ENCODE measurements around the gene CHRDL1.
"Not testable (repeated sequence)": the region's sequence is repeated elsewhere in the genome, so short reads cannot be mapped to it uniquely, and the experiment has no call there.

Gene CHRDL1

DNA sequence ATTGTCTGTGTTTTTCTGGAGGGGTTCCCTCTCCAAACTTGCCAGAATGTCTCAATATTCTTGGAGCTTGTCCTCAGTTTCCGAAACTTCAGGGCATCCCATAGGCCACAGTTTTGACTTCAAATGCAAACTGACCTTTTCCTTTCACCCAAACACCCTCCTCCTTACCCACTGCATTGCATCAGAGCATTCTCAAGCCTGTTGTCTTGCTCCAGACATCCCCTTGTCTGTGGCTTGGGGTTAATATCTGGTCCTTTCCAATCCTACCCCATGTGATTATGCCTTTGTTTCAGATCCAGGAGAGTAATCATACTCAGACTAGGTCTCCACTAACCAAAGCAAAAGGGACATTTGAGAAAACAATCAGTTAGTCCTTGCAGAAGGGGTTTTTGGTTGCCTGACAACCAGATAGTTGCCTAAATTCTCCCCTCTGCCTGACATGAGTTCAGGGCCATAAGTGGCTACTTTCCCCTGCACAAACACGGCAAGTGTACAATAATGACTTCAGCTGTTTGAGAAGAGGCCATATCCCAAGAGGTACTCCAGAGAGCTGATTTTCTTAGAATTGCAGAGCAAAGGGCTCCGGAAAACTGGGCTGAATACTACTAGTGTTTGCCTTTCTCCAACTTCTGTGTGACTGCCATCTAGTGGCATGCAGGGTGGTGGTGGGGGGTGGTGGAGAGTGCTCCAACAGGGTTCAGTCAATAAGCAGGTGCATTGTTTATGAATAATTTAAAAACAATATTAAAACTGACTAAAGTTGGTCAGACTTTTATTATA, 130.2 kb downstream of the CHRDL1 start:
- Histone ChIP-seq H3K79me2 (ENCODE audit: insufficient read depth, low read length) (no peaks in the 10 kb centered on the region), H3K9me3 (ENCODE audit: insufficient read depth, low read length) (no peaks in the 10 kb centered on the region), H3K27ac (ENCODE audit: low read depth, low read length) (no peak overlapping the region), H4K20me1 (ENCODE audit: low read depth, low read length) (no peaks in the 10 kb centered on the region), H3K4me3 (ENCODE audit: insufficient read depth, low read length, poor library complexity, severe bottlenecking) (no peak overlapping the region), H3K4me2 (ENCODE audit: low read depth, low read length, poor library complexity, severe bottlenecking) (no peak overlapping the region), H3F3A (ENCODE audit: insufficient read depth) (no peaks in the 10 kb centered on the region), H3K27me3 (ENCODE audit: low read length) (no peaks in the 10 kb centered on the region), H2AFZ (ENCODE audit: low read depth, low read length, severe bottlenecking) (no peak overlapping the region), H3K36me3 (ENCODE audit: low read length) (no peaks in the 10 kb centered on the region), H3K9me2 (replicated peaks; ENCODE audit: insufficient read depth, low read length) (no peaks in the 10 kb centered on the region), H3K9ac (ENCODE audit: low read length) (no peak overlapping the region)
- TF ChIP-seq, protein P1, sequence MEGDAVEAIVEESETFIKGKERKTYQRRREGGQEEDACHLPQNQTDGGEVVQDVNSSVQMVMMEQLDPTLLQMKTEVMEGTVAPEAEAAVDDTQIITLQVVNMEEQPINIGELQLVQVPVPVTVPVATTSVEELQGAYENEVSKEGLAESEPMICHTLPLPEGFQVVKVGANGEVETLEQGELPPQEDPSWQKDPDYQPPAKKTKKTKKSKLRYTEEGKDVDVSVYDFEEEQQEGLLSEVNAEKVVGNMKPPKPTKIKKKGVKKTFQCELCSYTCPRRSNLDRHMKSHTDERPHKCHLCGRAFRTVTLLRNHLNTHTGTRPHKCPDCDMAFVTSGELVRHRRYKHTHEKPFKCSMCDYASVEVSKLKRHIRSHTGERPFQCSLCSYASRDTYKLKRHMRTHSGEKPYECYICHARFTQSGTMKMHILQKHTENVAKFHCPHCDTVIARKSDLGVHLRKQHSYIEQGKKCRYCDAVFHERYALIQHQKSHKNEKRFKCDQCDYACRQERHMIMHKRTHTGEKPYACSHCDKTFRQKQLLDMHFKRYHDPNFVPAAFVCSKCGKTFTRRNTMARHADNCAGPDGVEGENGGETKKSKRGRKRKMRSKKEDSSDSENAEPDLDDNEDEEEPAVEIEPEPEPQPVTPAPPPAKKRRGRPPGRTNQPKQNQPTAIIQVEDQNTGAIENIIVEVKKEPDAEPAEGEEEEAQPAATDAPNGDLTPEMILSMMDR (IDR thresholded peaks at IDR 0.05; ENCODE audit: insufficient read depth, low read length, poor library complexity, severe bottlenecking) = peak; percentile 26
- TF ChIP-seq EZH2phosphoT487 (conservative IDR thresholded peaks at IDR 0.05; ENCODE audit: low read length) = no peak

DNA sequence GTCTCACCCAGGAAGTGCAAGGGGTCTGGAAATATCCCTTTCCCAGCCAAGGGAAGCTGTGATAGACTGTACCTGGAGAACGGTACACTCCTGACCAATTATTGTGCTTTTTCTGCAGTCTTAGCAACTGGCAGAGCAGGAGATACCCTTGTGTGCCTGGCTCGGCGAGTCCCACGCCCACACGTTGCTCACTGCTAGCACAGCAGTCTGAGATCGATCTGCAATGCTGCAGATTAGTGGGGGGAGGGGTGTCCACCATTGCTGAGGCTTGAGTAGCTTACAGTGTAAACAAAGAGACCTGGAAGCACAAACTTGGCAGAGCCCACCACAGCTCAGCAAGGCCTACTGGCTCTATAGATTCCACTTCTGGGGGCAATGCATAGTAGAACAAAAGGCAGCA, 138.5 kb downstream of the CHRDL1 start:
- H3K9me2 ChIP-seq (replicated peaks; ENCODE audit: insufficient read depth, low read length) = no peaks in the 10 kb centered on the region
- H3K4me2 ChIP-seq (ENCODE audit: low read depth, low read length, poor library complexity, severe bottlenecking) = no peak overlapping the region
- no peak overlapping the region for H3K27ac ChIP-seq (ENCODE audit: low read depth, low read length)

DNA sequence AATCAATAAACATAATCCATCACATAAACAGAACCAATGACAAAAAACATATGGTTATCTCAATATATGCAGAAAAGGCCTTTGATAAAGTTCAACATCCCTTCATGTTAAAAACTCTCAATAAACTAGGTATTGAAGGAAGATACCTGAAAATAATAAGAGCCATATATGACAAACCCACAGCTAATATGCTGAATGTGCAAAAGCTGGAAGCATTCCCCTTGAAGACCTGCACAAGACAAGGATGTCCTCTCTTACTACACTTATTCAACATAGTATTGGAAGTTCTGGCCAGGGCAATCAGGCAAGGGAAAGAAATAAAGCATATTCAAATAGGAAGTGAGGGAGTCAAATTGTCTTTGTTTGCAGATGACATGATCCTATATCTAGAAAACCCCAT, 141.3 kb downstream of the CHRDL1 start:
- not testable (repeated sequence) for H3K9me3 ChIP-seq (ENCODE audit: insufficient read depth, low read length); H3K9me2 ChIP-seq (replicated peaks; ENCODE audit: insufficient read depth, low read length); H4K20me1 ChIP-seq (ENCODE audit: low read depth, low read length); H3K4me2 ChIP-seq (ENCODE audit: low read depth, low read length, poor library complexity, severe bottlenecking); H3K4me3 ChIP-seq (ENCODE audit: insufficient read depth, low read length, poor library complexity, severe bottlenecking); H3K27me3 ChIP-seq (ENCODE audit: low read length); H2AFZ ChIP-seq (ENCODE audit: low read depth, low read length, severe bottlenecking); H3K79me2 ChIP-seq (ENCODE audit: insufficient read depth, low read length); H3K27ac ChIP-seq (ENCODE audit: low read depth, low read length); H3K36me3 ChIP-seq (ENCODE audit: low read length); H3K9ac ChIP-seq (ENCODE audit: low read length); H3F3A ChIP-seq (ENCODE audit: insufficient read depth)

More for the DNA sequence above, 138.5 kb downstream of the CHRDL1 start:
- Histone ChIP-seq H3K36me3 (ENCODE audit: low read length) (no peaks in the 10 kb centered on the region), H3F3A (ENCODE audit: insufficient read depth) (no peaks in the 10 kb centered on the region), H3K27me3 (ENCODE audit: low read length) (no peaks in the 10 kb centered on the region), H2AFZ (ENCODE audit: low read depth, low read length, severe bottlenecking) (no peak overlapping the region), H4K20me1 (ENCODE audit: low read depth, low read length) (no peaks in the 10 kb centered on the region), H3K4me3 (ENCODE audit: insufficient read depth, low read length, poor library complexity, severe bottlenecking) (no peak overlapping the region), H3K9me3 (ENCODE audit: insufficient read depth, low read length) (no peaks in the 10 kb centered on the region), H3K79me2 (ENCODE audit: insufficient read depth, low read length) (no peaks in the 10 kb centered on the region), H3K9ac (ENCODE audit: low read length) (no peak overlapping the region)
- no peak for TF ChIP-seq EZH2phosphoT487 (conservative IDR thresholded peaks at IDR 0.05; ENCODE audit: low read length)
- TF ChIP-seq, protein P1 (IDR thresholded peaks at IDR 0.05; ENCODE audit: insufficient read depth, low read length, poor library complexity, severe bottlenecking) = no peak

DNA sequence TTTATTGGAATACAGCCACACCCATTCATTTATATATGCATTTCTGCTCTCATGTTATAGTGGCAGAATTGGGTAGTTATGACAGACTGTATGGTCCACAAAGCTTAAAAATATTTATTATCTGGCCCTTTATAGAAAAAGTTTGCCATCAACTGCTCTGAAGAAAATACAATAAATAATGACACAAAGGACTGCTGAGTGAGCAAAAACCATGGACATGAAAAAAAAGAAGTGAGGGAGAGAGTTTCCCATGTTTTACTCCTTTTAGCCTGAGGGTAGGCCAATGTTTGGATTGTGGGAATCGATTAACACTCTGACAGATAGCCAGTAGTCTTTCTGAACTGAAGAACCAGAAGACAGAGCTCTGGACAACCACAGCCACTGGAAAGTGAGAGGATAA, 149.2 kb downstream of the CHRDL1 start:
- no peaks in the 10 kb centered on the region for H3K79me2 ChIP-seq (ENCODE audit: insufficient read depth, low read length)
- no peaks in the 10 kb centered on the region for H3K27me3 ChIP-seq (ENCODE audit: low read length)
- no peaks in the 10 kb centered on the region for H3K36me3 ChIP-seq (ENCODE audit: low read length)
- no peak for TF ChIP-seq EZH2phosphoT487 (conservative IDR thresholded peaks at IDR 0.05; ENCODE audit: low read length)
- TF ChIP-seq, protein P1 (IDR thresholded peaks at IDR 0.05; ENCODE audit: insufficient read depth, low read length, poor library complexity, severe bottlenecking) = no peak
- H3F3A ChIP-seq (ENCODE audit: insufficient read depth) = no peaks in the 10 kb centered on the region
- H3K9me2 ChIP-seq (replicated peaks; ENCODE audit: insufficient read depth, low read length) = no peaks in the 10 kb centered on the region
- no peak overlapping the region for H3K27ac ChIP-seq (ENCODE audit: low read depth, low read length)
- no peaks in the 10 kb centered on the region for H4K20me1 ChIP-seq (ENCODE audit: low read depth, low read length)
- H3K9ac ChIP-seq (ENCODE audit: low read length) = no peak overlapping the region
- no peaks in the 10 kb centered on the region for H3K9me3 ChIP-seq (ENCODE audit: insufficient read depth, low read length)
- no peak overlapping the region for H3K4me2 ChIP-seq (ENCODE audit: low read depth, low read length, poor library complexity, severe bottlenecking)
- H3K4me3 ChIP-seq (ENCODE audit: insufficient read depth, low read length, poor library complexity, severe bottlenecking) = no peak overlapping the region
- H2AFZ ChIP-seq (ENCODE audit: low read depth, low read length, severe bottlenecking) = no peak overlapping the region

All from SU-DHL-6 (cell line).